Subcutaneous abdominal adipose tissue (tissue), 5 donors: Measurements from ENCODE around the gene RIN1.

Experiments used
- H3K27ac ChIP-seq: one replicate; pipeline ENCODE4 v1.7.0; 2013; ENCODE audit warnings: low read depth, mild to moderate bottlenecking, inconsistent platforms, low read length, moderate library complexity
- H3K27me3 ChIP-seq, 5 donors: one replicate each; pipeline ENCODE4 v1.7.0; 2013; ENCODE audit warnings: low read length in 5 of 5, inconsistent platforms in 1 of 5; ENCODE audit not compliant: control insufficient read depth in 5 of 5, insufficient read depth in 4 of 5
- H3K36me3 ChIP-seq, 5 donors: one replicate each; pipeline ENCODE4 v1.7.0; 2013; ENCODE audit warnings: low read length in 5 of 5; ENCODE audit not compliant: control insufficient read depth in 5 of 5, insufficient read depth in 5 of 5
- H3K4me1 ChIP-seq, 5 donors: one replicate each; pipeline ENCODE4 v1.7.0; 2013; ENCODE audit warnings: low read length in 5 of 5, mild to moderate bottlenecking in 3 of 5, moderate library complexity in 1 of 5; ENCODE audit not compliant: control insufficient read depth in 5 of 5, insufficient read depth in 5 of 5
- H3K4me3 ChIP-seq, 5 donors: one replicate each; pipeline ENCODE4 v1.7.0; 2013; ENCODE audit warnings: low read length in 5 of 5, low read depth in 1 of 5
- H3K9ac ChIP-seq, 5 donors: one replicate each; pipeline ENCODE4 v1.7.0; 2013; ENCODE audit warnings: low read length in 5 of 5, mild to moderate bottlenecking in 4 of 5, moderate library complexity in 3 of 5
- H3K9me3 ChIP-seq, 5 donors: one replicate each; pipeline ENCODE4 v1.7.0; 2013; ENCODE audit warnings: low read length in 5 of 5; ENCODE audit not compliant: control insufficient read depth in 5 of 5
- donor health status: healthy.
- donor health status: healthy.
- donor health status: healthy.
- donor health status: healthy.
- donor health status: healthy.

Gene RIN1

GRCh38 chr11:66282468-66283455, 53.5 kb downstream of the RIN1 start:
- peaks cover 1 to 27% (median 15%) of the 10 kb centered on the region in 5 donors for H3K4me1 ChIP-seq
- no peaks in the 10 kb centered on the region for H3K9me3 ChIP-seq
- no peak overlapping the region for H3K27ac ChIP-seq
- peaks cover 0 to 8% (median 3%) of the 10 kb centered on the region in 5 donors for H3K27me3 ChIP-seq
- H3K4me3 ChIP-seq, result no peak overlapping the region
- H3K36me3 ChIP-seq, result peaks cover 0 to 28% (median 11%) of the 10 kb centered on the region in 5 donors
- peak overlapping the region in 1 of 5 donors; percentile 59 for H3K9ac ChIP-seq
